Stimulated activated CD8-positive, alpha-beta memory T cell treated with anti-CD3 and anti-CD28 coated beads, Interleukin-4, amount 100 ng/mL, for 1 hour (primary cell): Measurements from ENCODE around the gene HOGA1.
"Not testable (repeated sequence)": the region's sequence is repeated elsewhere in the genome, so short reads cannot be mapped to it uniquely, and the experiment has no call there.

Source experiments
- DNase-seq, 2 donors: peaks; one replicate each; pipeline ENCODE4 v3.0.0-alpha.2; 2020; ENCODE audit warnings: low read depth in 2 of 2, low spot score in 1 of 2

HOGA1 gene

DNA sequence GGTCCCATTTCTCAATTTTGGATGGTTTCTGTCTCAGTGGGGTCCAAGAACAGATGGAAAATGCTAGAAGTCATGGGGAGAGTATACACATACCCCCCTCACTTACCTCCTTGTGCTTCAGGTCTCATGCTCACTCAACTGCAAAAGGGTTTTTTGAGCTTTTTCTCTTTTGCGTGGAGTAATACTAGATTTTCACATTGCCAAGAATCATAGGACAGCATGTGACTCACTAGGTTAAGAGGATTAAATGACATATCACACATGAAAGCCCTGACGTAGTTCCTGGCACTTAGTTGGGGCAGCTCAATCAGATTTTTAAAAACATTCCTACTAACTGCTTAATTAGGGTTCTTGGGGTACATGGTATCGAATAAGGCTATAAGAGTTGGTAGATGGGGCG lies 60.7 kb downstream of the HOGA1 start:
- DNase-seq, result no peak

DNA sequence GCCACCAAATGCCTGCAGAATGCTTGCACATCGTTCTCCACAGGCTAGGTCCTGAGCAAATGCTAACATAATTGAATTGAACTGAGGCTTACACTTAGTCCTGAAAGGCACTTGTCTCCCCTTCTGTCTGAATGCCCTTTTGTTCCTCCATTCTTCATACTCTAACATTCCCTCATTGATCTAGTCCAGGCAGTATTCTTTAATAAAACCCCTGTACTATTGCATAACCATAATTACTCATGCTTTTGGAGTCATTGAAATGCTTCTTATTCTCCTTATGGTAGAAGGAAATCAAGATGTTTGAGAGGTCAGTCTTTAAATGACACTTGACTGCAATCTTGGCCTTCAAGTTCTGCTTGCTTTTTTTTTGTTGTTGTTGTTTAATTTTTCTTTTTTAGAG lies 63.4 kb downstream of the HOGA1 start:
- DNase-seq, result no peak

DNA sequence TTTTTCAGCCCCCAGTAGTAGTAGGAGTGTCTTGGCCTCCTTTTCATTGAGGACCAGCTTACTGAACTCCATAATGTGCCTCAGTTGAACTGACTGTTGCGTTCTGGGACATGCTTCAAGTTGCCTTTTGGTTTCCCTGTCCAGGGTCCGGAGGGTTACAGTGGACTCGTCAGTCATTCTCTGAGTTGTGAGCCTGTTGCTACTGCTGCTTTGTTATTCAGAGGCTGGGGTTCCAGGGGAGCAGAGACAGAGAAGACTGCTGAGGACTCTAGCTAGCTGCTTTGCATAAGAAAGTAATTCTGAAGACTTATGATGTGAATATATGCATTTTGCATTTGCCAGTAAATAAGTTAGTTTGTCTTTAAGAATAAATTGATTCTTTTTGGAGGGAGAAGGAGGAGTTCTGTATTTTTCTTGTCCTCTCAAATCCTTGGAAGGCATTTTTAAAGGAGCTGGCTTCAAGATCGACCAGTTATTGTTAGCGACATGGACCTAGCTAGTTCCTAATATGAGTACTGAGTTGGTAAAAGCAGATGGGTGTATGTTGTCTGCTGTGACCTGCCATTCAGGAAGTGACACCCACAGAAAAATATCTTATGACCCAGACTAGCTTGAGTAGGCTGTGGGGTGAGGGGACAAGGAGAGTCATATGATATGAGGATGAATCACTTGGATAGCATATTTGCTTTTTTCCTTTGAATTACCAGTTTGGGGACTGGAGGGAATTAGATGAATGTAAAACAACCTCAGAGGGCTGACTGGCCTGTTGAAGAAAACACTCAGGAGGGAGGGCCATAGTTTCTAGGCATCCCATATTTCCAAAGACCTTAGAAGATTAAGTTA lies 64.6 kb downstream of the HOGA1 start:
- DNase-seq, result peak; percentile 5 to 13

DNA sequence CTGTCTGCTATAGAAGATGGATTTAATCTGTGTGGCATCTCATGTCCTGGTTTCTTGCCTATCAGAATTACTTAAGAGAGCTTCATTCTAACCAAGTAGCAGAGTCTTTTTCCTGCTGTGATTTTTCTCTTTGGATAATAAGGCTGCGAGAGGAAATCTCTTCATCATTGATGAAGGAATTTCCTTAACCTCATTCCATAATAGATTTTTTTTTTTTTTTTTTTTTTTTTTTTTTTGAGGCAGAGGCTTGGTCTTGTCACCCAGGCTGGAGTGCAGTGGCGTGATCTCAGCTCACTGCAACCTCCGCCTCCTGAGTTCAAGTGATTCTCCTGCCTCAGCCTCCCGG lies 65.2 kb downstream of the HOGA1 start:
- DNase-seq, result not testable (repeated sequence)

DNA sequence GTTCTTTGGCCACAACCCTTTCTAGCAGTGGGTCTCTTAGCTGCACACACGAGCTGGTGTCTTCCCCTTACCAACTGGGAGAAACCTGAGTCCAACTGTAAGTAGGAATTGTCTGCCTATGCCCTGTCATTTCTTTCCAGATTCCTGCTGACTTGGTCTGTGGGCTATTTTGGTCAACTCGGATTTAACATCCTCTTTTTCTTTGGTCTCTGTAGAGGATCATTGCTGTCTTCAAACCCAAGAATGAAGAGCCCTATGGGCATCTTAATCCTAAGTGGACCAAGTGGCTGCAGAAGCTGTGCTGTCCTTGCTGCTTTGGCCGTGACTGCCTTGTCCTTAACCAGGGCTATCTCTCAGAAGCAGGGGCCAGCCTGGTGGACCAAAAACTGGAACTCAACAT lies 66.5 kb downstream of the HOGA1 start:
- DNase-seq, result no peak

DNA sequence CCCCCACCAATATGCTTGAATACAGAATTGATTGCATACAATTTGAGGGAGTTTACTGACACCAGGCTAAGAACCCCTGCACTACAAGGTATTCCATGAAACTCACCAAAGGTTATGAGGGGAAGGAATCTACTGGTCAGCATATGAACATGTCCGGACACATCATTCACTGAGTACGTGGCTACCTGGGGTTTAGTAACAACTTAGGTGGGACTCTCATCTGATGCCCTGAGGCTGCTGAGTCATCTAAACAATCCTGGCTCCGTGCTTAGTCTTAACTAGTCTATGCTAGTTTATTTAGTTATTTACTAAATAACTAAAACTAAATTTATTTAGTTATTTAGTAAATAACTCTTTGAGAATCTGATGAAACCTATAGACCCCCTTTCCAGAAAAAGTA lies 67.6 kb downstream of the HOGA1 start:
- DNase-seq, result no peak

DNA sequence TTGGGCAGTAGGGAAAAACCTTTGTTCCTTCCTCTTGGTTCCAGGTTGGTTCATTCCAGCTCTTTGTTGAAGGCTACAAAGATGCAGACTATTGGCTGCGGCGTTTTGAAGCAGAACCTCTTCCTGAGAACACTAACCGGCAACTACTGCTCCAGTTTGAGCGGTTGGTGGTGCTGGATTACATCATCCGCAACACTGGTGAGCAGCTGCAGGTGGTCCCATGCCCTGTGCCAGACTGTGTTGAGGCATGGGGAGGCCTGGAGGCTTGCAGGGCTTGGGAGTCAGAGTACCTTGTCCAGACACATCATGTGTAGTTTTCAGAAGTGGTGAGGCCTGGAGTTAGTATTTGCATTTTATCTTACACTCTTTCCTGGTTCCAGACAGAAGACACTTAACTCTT lies 72.6 kb downstream of the HOGA1 start:
- no peak for DNase-seq

DNA sequence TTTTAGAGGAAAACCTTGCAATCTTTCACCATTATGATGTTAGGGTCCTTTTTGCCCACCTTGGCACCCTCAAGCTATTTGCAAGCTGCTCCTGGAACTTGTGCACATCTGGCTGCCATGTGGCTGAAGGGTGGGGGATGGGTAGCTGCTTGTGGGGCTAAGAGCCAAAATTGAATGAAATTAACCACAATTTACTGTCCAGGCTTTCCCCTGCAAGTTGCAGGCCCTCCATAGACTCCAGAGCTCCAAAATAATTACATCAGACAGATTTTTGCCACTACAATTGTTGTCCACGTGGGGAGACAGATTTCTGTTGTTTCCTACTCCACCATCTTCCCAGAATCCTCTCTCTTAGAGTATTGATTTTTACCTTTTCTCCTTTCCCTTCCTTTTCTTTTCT lies 75.4 kb downstream of the HOGA1 start:
- DNase-seq, result no peak
